C4-2B (cell line): ENCODE measurements around the gene ATP5IF1.

Experiments
- CTCF ChIP-seq: fragments of 450-650 bp; conservative IDR thresholded peaks from 2 replicates; pipeline ENCODE4 v1.5.1; 2017; ENCODE audit warnings: mild to moderate bottlenecking
- ZFX ChIP-seq: fragments of 450-650 bp; IDR thresholded peaks from 2 replicates; pipeline ENCODE4 v1.6.1; 2017

DNA sequence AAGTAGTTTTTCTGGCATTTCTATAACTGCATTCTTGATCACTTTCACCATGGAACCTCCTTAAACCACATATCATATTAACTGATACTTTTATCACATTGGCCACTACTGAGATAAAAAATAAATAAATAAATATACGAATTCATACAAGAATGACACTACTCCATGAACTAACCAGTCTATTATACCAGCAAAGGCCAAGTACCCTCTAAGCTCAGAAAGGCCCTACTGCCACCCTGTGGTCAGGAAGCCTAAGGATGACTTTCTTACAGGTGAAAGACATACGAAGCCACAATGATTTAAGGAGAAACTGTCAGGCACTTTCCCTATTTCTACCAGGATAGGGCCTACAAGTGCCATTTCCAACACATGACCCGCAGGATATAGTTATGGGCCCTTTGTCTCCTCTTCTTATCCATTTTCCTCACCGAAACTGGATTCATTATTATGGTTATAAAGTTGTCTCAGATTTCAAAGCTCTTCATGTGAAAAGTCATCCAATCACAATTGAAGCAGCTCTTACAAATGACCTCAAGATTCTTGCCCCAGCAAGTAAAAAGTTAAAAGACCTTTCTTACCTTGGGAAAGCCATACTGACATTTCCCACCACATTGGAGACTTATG, 27.0 kb upstream of the ATP5IF1 start:
- TF ChIP-seq CTCF (peak; percentile 82), ZFX (no peak)
